ENCODE measurements around the gene PIR. TPM values are rescaled to one million over a fixed set of nuclear protein-coding genes. Genes with fewer than 3 reads are reported as not detected.

PIR gene
- total RNA-seq, 1 experiment from 2014 or later = 29.7 TPM

DNA sequence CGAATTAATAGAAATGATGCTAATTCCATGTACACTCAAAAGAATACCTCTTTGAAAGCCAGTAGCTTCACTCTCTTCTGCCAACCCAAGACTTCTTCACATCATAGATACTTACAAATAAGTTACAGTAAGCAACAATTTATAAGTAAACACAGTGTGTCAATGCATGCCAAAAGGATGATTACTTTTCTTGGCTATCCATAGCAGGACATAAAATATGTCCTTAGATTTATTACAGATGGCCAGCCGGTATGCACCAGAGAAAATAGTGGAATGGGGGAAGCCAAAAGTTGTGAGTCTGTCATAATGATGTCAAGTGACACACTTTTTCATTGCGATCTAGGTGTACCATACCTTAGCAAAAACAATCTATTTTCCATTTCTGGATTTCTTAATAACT lies 6.8 kb upstream of the PIR start:
- Histone ChIP-seq H2AK5ac (ENCODE audit: insufficient read length, low read length) (no peak overlapping the region), H3K9me3 (ENCODE audit: control insufficient read depth, low read depth, low read length) (no peaks in the 10 kb centered on the region), H3K4me1 (ENCODE audit: insufficient read depth, low read length) (no peaks in the 10 kb centered on the region), H3K79me1 (ENCODE audit: insufficient read depth, low read depth, low read length, poor library complexity, severe bottlenecking) (no peaks in the 10 kb centered on the region), H4K20me1 (ENCODE audit: control insufficient read depth, insufficient read depth, insufficient read length) (no peaks in the 10 kb centered on the region), H3T11ph (ENCODE audit: low read length) (no peak overlapping the region), H2BK12ac (ENCODE audit: insufficient read length, low read depth, low read length) (no peak overlapping the region), H2BK120ac (ENCODE audit: low read depth, low read length, poor library complexity, severe bottlenecking) (no peak overlapping the region), H3K18ac (ENCODE audit: insufficient read length, low read depth, low read length) (no peak overlapping the region), H3K4me2 (ENCODE audit: insufficient read depth, insufficient read length, low read length) (no peak overlapping the region), H4K8ac (replicated peaks; ENCODE audit: insufficient read length, low read depth, low read length) (no peak overlapping the region), H3K23me2 (ENCODE audit: insufficient read length, low read depth, low read length, poor library complexity, severe bottlenecking) (no peaks in the 10 kb centered on the region), H2BK5ac (ENCODE audit: insufficient read length, low read length) (no peak overlapping the region), H2BK15ac (ENCODE audit: low read depth, low read length) (no peak overlapping the region), H4K5ac (ENCODE audit: insufficient read length, low read depth, low read length) (no peak overlapping the region), H3K9ac (ENCODE audit: extremely low read depth, insufficient read length, low read length) (no peak overlapping the region), H3K4ac (ENCODE audit: low read depth, low read length) (no peak overlapping the region), H2BK20ac (ENCODE audit: low read depth, low read length, poor library complexity, severe bottlenecking) (no peak overlapping the region), H3K14ac (ENCODE audit: insufficient read depth, low read length) (no peak overlapping the region), H3K27me3 (ENCODE audit: insufficient read depth, low read length) (no peaks in the 10 kb centered on the region), H3K79me2 (ENCODE audit: insufficient read depth, low read length) (no peaks in the 10 kb centered on the region), H3K27ac (ENCODE audit: insufficient read length, low read depth, low read length) (no peak overlapping the region), H4K91ac (ENCODE audit: insufficient read length, low read depth, low read length) (no peak overlapping the region), H3K56ac (ENCODE audit: insufficient read length, low read depth, low read length) (no peak overlapping the region), H2AFZ (ENCODE audit: low read length) (no peak overlapping the region), H3K23ac (ENCODE audit: insufficient read length, low read depth, low read length) (no peak overlapping the region)
- no CpG with 5 or more reads among the region's 3 CpGs for WGBS (ENCODE audit: extremely low coverage, insufficient read length, low lambda C conversion rate)
- Mint-ChIP-seq H3K36me3 (ENCODE audit: insufficient read depth in 1 of 3, low read depth in 3 of 3) (no peaks in the 10 kb centered on the region), H3K4me3 (no peak overlapping the region), H3K4me1 (peaks cover 4 to 6% of the 10 kb centered on the region in 2 experiments), H3K27me3 (ENCODE audit: low read depth) (no peaks in the 10 kb centered on the region; the same call in 1 of the 2 replicates), H3K27ac (no peak overlapping the region), H3K9me3 (no peaks in the 10 kb centered on the region)
- no peak for TF ChIP-seq CTCF (conservative IDR thresholded peaks at IDR 0.05)
- DNase-seq = no peak

Data from H9 (cell line).